HG03439 (cell line): ENCODE measurements around the gene RELCH.

Experiments
- ATAC-seq: cut with Tn5 transposase; IDR thresholded peaks from one replicate; pipeline ENCODE4 v1.9.1; 2021; ENCODE audit warnings: mild to moderate bottlenecking, moderate library complexity; ENCODE audit not compliant: unreplicated experiment

The RELCH gene

GRCh38 chr18:62186499-62186773 is 619 bp upstream of the RELCH start:
- peak; percentile 7 for ATAC-seq

- peak; percentile 4 for ATAC-seq
Observed at GRCh38 chr18:62187543-62188510, 772 bp downstream of the RELCH start.

- no peak for ATAC-seq
Observed at GRCh38 chr18:62189208-62189607, 2.2 kb downstream of the RELCH start.

GRCh38 chr18:62196079-62196478 is 9.0 kb downstream of the RELCH start:
- no peak for ATAC-seq

- no peak for ATAC-seq
Observed at GRCh38 chr18:62196980-62197379, 9.9 kb downstream of the RELCH start.

GRCh38 chr18:62198259-62198658 is 11.2 kb downstream of the RELCH start:
- no peak for ATAC-seq

- no peak for ATAC-seq
Observed at GRCh38 chr18:62199629-62200028, 12.6 kb downstream of the RELCH start.

- ATAC-seq, result no peak
Observed at GRCh38 chr18:62200121-62200914, 13.3 kb downstream of the RELCH start.

- ATAC-seq, result no peak
Observed at GRCh38 chr18:62201870-62202269, 14.8 kb downstream of the RELCH start.

- ATAC-seq, result no peak
Observed at GRCh38 chr18:62205824-62206223, 18.8 kb downstream of the RELCH start.

- no peak for ATAC-seq
Observed at GRCh38 chr18:62206593-62206992, 19.5 kb downstream of the RELCH start.

- ATAC-seq, result no peak
Observed at GRCh38 chr18:62209046-62209445, 22.0 kb downstream of the RELCH start.

GRCh38 chr18:62210138-62210537 is 23.1 kb downstream of the RELCH start:
- ATAC-seq, result no peak

GRCh38 chr18:62211325-62211828 is 24.3 kb downstream of the RELCH start:
- no peak for ATAC-seq

GRCh38 chr18:62214790-62215189 is 27.7 kb downstream of the RELCH start:
- no peak for ATAC-seq

- no peak for ATAC-seq
Observed at GRCh38 chr18:62224229-62224628, 37.2 kb downstream of the RELCH start.

- no peak for ATAC-seq
Observed at GRCh38 chr18:62226047-62226446, 39.0 kb downstream of the RELCH start.

GRCh38 chr18:62236252-62236651 is 49.2 kb downstream of the RELCH start:
- no peak for ATAC-seq

- no peak for ATAC-seq
Observed at GRCh38 chr18:62239475-62239874, 52.4 kb downstream of the RELCH start.

- ATAC-seq, result no peak
Observed at GRCh38 chr18:62242955-62243354, 55.9 kb downstream of the RELCH start.

- ATAC-seq, result no peak
Observed at GRCh38 chr18:62245177-62245576, 58.1 kb downstream of the RELCH start.

- no peak for ATAC-seq
Observed at GRCh38 chr18:62245699-62246098, 58.6 kb downstream of the RELCH start.
